Right lobe of liver (tissue), 6 donors: Measurements from ENCODE around the gene EEF2. TPM values are rescaled to one million over a fixed set of nuclear protein-coding genes. Genes with fewer than 3 reads are reported as not detected.

ENCODE experiments used
- ATAC-seq, 4 donors: fragments of 200-7000 bp; cut with Tn5 transposase; one replicate each; pipeline ENCODE4 v1.9.1; 2020; ENCODE audit warnings: mild to moderate bottlenecking in 4 of 4, moderate library complexity in 4 of 4
- DNase-seq, 3 donors: peaks; one replicate each; pipeline ENCODE4 v3.0.0-alpha.2; 2020
- H3K27ac ChIP-seq, 3 donors: fragments of 200-600 bp; one replicate each; pipeline ENCODE4 v1.8.0; 2022
- H3K27me3 ChIP-seq, 2 donors: fragments of 200-600 bp; one replicate each; pipeline ENCODE4 v1.8.0; 2022
- H3K36me3 ChIP-seq, 4 donors: fragments of 200-600 bp; sonication (generic) in 1 of 4; one replicate each; pipeline versions ENCODE4 v1.5.1 to v1.8.0; 2017 to 2022; ENCODE audit warnings: control low read depth in 1 of 4
- H3K4me1 ChIP-seq, 4 donors: fragments of 200-600 bp; sonication (generic) in 1 of 4; one replicate each; pipeline versions ENCODE4 v1.5.1 to v1.8.0; 2017 to 2022; ENCODE audit warnings: control low read depth in 1 of 4
- H3K4me3 ChIP-seq, 3 donors: fragments of 200-600 bp; one replicate each; pipeline ENCODE4 v1.8.0; 2022
- H3K9me3 ChIP-seq, 4 donors: fragments of 200-600 bp; sonication (generic) in 1 of 4; one replicate each; pipeline versions ENCODE4 v1.5.1 to v1.8.0; 2017 to 2022; ENCODE audit warnings: control low read depth in 1 of 4
- POLR2A ChIP-seq: fragments of 450-650 bp; IDR thresholded peaks from one replicate; pipeline ENCODE4 v1.6.1; 2017; ENCODE audit warnings: antibody characterized with exemption, mild to moderate bottlenecking
- WGBS: methylation state at CpG from one replicate; pipeline ENCODE4 v1.1.6; 2018; ENCODE audit warnings: low coverage, low lambda C conversion rate; ENCODE audit not compliant: insufficient coverage; ENCODE audit errors: missing lambda C conversion rate; 5-methylcytosine and 5-hydroxymethylcytosine counted together
- intact Hi-C, 2 donors: fragments of 100-400 bp; cut with DNase I; formaldehyde crosslinking; loops; one replicate each; pipeline versions ENCODE4 v1.11.2 to v1.14.1; 2022
- total RNA-seq, 6 experiments: library from RNA; depleted of rRNA in 2 of 6; stranded (reverse); fragments of >200 nt in 2 of 6; fragmentation: NEBNext Ultra II Directional in 3 of 6; extraction: Animal tissue kit (Norgen Biotek cat#: 25700) in 3 of 6; gene quantifications; one replicate each; pipeline versions ENCODE4 v1.1.0 to v1.2.4, GENCODE V29; 2016 to 2023
- TF ChIP-seq, protein P1 (sequence below), 4 donors: fragments of 200-600 bp in 3 of 4; fragments of 450-650 bp in 1 of 4; IDR thresholded peaks; one replicate each; pipeline versions ENCODE4 v1.5.1 to v1.8.0; 2016 to 2022; ENCODE audit warnings: antibody characterized with exemption in 4 of 4, mild to moderate bottlenecking in 2 of 4
- donor health status: DM: no; HTN: yes; CAD: no.
- donor health status: DM: no; HTN: no; CAD: no.
- donor health status: DM: no; HTN: no; CAD: no.
- donor health status: DM: no; HTN: yes; CAD: no.
- donor health status: DM: no; HTN: yes; CAD: no.

The EEF2 gene
- total RNA-seq, 6 experiments from 2014 or later, result 933 to 1,231 (median 1,031) TPM

DNA sequence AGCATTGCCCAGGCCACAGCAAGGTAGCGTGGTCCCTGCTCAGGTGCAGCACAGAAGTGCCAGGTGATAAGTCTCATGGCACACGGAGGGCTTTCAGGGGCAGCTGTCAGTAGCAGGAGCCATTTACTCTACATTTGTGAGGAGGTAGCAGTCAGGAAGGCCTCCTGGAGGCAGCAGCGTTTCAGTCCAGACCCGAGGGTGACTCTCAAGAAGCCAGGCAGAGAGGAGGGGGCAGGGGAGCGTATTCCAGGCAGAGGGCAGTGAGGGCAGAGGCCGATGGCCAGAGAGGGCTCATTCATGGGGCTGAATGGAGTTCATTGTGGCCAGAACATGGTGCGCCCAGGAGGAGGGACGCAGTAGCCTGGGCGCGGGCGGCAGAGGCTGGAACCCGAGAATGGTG is 31.2 kb upstream of the EEF2 start:
- ATAC-seq, result peak in 1 of 4 donors; percentile 47
- Histone ChIP-seq H3K4me3 (no peak overlapping the region), H3K27me3 (no peaks in the 10 kb centered on the region), H3K4me1 (peaks cover 0 to 34% (median 4%) of the 10 kb centered on the region in 4 donors), H3K27ac (peak overlapping the region in 1 of 3 donors; percentile 57), H3K36me3 (peaks cover 0 to 12% (median 8%) of the 10 kb centered on the region in 4 donors), H3K9me3 (no peaks in the 10 kb centered on the region)
- 67% methylated on average over 10 of the region's 12 CpGs for WGBS
- intact Hi-C loops, result loop anchor here in 1 of 2 donors (10.0 kb wide), 1 partner anchor 48 kb away; the partner anchor contains the start of gene ZBTB7A
- TF ChIP-seq, protein P1, sequence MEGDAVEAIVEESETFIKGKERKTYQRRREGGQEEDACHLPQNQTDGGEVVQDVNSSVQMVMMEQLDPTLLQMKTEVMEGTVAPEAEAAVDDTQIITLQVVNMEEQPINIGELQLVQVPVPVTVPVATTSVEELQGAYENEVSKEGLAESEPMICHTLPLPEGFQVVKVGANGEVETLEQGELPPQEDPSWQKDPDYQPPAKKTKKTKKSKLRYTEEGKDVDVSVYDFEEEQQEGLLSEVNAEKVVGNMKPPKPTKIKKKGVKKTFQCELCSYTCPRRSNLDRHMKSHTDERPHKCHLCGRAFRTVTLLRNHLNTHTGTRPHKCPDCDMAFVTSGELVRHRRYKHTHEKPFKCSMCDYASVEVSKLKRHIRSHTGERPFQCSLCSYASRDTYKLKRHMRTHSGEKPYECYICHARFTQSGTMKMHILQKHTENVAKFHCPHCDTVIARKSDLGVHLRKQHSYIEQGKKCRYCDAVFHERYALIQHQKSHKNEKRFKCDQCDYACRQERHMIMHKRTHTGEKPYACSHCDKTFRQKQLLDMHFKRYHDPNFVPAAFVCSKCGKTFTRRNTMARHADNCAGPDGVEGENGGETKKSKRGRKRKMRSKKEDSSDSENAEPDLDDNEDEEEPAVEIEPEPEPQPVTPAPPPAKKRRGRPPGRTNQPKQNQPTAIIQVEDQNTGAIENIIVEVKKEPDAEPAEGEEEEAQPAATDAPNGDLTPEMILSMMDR (IDR thresholded peaks at IDR 0.05), result no peak
- no peak for TF ChIP-seq POLR2A
- DNase-seq, result peak in 1 of 3 donors; percentile 46

DNA sequence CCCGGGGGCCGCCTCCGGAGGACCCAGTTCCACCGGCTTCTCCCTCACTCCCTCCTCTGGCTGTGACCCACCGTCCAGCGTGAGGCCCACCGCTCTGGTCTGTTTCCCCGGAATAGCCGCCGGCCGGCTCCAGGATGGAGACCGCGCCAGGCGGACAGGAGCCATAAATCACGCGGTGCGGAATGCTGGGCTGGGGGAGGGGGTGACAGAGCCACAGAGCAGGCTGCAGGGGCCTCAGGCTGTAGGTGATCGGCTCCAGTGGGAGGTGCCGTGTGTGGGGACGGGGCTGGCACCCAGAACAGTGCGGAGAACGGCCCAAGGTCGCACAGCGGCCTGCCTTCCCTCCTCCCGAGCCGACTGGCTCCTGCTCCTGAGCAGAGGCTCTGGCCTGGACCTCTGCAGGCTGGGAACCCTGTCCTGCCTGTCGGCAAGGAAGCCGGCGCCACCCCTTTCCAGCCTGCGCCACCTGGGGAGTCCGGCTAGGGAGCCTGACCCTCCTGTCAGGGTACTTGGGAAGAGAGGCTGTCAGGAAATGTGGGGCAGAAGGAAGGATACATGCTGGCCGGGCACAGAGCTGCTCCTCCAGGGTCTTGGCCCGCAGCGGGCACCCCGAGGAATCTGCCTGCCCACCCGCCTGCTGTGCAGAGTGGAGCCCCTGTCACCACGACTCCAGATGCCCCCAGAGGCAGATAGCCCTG is 30.6 kb upstream of the EEF2 start:
- 60% methylated on average over 1 of the region's 37 CpGs for WGBS
- Histone ChIP-seq H3K4me1 (peaks cover 0 to 40% (median 4%) of the 10 kb centered on the region in 4 donors), H3K36me3 (peaks cover 0 to 12% (median 8%) of the 10 kb centered on the region in 4 donors), H3K9me3 (no peaks in the 10 kb centered on the region), H3K4me3 (no peak overlapping the region), H3K27ac (peak overlapping the region in 1 of 3 donors; percentile 57), H3K27me3 (no peaks in the 10 kb centered on the region)
- peak in 2 of 4 donors; percentile 45 to 65 for ATAC-seq
- TF ChIP-seq, protein P1 (IDR thresholded peaks at IDR 0.05), result no peak
- no peak for TF ChIP-seq POLR2A
- intact Hi-C loops, result loop anchor here in 1 of 2 donors (10.0 kb wide), 1 partner anchor 49 kb away; the partner anchor contains the start of gene ZBTB7A
- DNase-seq, result peak in 1 of 3 donors; percentile 47

DNA sequence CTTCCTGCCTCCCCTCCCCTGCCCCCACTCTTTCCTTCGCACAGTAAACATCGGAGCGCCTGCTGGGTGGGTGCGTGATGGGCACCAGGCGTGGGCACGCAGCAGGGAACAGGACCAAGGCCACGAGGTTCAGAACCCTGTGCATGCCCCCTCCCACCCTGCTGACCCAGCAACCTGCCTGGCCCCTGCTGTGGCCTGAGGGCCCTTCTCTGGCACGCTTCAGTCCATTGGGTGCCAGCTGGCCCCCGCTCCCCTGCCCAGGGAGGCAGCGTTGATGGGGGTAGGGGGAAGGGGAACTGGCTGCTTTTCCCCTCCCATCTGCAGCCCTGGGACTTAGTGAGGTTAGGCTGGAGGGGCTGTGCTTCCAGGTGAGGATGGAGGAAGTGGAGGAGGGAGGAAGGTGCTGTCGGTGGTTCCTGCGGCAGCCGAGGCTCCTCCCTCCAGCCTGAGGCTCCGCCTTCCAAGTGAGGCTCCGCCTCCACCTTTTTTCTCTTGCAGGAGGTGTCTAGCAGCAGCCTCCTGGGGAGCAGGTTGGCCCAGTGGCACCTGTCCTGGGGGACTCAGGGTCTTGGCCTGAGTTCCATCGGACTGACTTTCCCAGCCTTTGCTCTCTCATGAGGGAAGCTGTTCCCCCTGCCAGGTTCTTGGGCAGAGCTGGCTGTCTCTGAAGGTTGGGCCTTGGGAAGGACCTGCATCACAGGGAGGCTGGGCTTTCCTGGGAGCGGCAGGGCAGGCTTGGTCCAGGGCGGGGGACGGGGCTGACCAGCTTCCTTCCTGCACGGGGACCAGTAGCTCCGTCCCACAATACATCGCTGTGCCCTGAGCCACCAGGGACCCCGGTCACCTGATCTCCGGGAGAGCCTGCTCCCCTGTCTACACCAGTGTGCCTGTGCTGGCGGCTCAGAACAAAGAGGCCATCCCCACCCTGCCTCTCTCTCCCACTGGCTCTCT is 29.6 kb upstream of the EEF2 start:
- TF ChIP-seq POLR2A, result no peak
- TF ChIP-seq, protein P1 (IDR thresholded peaks at IDR 0.05), result no peak
- peak in 1 of 3 donors; percentile 48 for DNase-seq
- Histone ChIP-seq H3K4me1 (peaks cover 0 to 44% (median 4%) of the 10 kb centered on the region in 4 donors), H3K9me3 (no peaks in the 10 kb centered on the region), H3K4me3 (no peak overlapping the region), H3K27ac (peak overlapping the region in 1 of 3 donors; percentile 57), H3K27me3 (no peaks in the 10 kb centered on the region), H3K36me3 (peaks cover 0 to 12% (median 8%) of the 10 kb centered on the region in 4 donors)
- peak in 1 of 4 donors; percentile 10 for ATAC-seq
- intact Hi-C loops, result loop anchor here in 1 of 2 donors (10.0 kb wide), 1 partner anchor 50 kb away; the partner anchor contains the start of gene ZBTB7A
- 38% methylated on average over 3 of the region's 25 CpGs for WGBS

DNA sequence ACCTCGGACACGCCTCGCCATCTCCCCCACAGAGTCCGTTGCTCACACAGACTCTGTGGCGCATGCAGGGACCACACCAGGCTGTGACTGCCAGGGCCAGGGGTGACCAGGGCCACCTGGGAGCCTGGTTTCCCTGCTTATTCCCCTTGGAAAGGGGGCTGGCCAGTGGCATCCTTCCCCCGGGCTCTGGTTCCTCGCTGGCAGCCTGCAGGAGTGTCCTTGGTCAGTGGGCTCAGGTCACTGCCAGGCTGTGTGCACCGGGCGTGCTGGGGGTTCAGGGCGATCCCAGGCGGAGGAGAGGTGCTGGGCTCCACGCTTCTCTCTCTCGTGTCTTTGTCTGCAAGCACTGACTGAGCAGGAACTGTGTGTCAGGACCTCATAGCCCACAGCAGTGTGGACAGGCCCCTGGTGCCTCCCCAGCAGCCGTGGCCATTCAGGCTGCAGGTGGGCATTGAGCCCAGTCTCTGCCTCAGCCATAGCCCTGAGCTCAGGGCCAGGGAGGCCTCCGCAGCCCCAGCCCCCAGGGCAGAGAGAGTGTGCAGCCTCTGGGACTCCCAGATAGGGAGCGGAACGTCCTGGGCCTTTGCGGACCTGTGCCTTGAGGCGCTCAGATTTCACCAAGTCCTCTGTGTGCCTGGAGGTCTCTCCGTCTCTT is 28.8 kb upstream of the EEF2 start:
- Histone ChIP-seq H3K27ac (no peak overlapping the region), H3K9me3 (no peaks in the 10 kb centered on the region), H3K4me1 (peaks cover 0 to 50% (median 6%) of the 10 kb centered on the region in 4 donors), H3K36me3 (peaks cover 0 to 12% (median 8%) of the 10 kb centered on the region in 4 donors), H3K4me3 (no peak overlapping the region), H3K27me3 (no peaks in the 10 kb centered on the region)
- ATAC-seq (no peak), DNase-seq (peak in 1 of 3 donors; percentile 45)
- WGBS, result 88% methylated on average over 6 of the region's 20 CpGs
- intact Hi-C loops, result loop anchor here in 1 of 2 donors (10.0 kb wide), 1 partner anchor 51 kb away; the partner anchor contains the start of gene ZBTB7A
- TF ChIP-seq, protein P1 (IDR thresholded peaks at IDR 0.05), result no peak
- TF ChIP-seq POLR2A, result no peak
